ENCODE measurements around the gene AP5S1. TPM values are rescaled to one million over a fixed set of nuclear protein-coding genes. Genes with fewer than 3 reads are reported as not detected.
"Not testable (repeated sequence)": the region's sequence is repeated elsewhere in the genome, so short reads cannot be mapped to it uniquely, and the experiment has no call there.

AP5S1 gene
- total RNA-seq, 4 donors from 2014 or later: under 0.01 to 18.6 (median 9.5) TPM

DNA sequence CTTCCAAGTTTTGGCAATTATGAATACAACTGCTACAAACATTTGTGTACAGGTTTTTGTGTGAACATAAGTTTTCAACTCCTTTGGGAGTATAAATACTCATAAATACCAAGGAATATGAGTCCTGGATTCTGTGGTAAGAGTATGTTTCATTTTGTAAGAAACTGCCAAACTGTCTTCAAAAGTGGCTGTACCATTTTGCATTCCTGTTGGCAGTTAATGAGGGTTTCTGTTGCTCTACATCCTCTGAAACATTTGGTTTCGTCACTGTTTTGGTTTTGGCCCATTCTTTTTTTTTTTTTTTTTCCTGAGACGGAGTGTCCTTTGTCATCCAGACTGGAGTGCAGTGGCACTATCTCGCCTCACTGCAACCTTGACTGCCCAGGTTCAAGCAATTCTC lies 8.5 kb downstream of the AP5S1 start:
- H3K36me3 ChIP-seq: no peaks in the 10 kb centered on the region
- TF ChIP-seq POLR2A (IDR thresholded peaks at IDR 0.05): no peak
- TF ChIP-seq, protein P1, sequence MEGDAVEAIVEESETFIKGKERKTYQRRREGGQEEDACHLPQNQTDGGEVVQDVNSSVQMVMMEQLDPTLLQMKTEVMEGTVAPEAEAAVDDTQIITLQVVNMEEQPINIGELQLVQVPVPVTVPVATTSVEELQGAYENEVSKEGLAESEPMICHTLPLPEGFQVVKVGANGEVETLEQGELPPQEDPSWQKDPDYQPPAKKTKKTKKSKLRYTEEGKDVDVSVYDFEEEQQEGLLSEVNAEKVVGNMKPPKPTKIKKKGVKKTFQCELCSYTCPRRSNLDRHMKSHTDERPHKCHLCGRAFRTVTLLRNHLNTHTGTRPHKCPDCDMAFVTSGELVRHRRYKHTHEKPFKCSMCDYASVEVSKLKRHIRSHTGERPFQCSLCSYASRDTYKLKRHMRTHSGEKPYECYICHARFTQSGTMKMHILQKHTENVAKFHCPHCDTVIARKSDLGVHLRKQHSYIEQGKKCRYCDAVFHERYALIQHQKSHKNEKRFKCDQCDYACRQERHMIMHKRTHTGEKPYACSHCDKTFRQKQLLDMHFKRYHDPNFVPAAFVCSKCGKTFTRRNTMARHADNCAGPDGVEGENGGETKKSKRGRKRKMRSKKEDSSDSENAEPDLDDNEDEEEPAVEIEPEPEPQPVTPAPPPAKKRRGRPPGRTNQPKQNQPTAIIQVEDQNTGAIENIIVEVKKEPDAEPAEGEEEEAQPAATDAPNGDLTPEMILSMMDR (IDR thresholded peaks at IDR 0.05): no peak
- no peaks in the 10 kb centered on the region for H3K9me3 ChIP-seq
- no peaks in the 10 kb centered on the region for H3K27me3 ChIP-seq
- no peak overlapping the region for H3K4me3 ChIP-seq
- no peak for DNase-seq
- H3K27ac ChIP-seq: no peak overlapping the region
- no peaks in the 10 kb centered on the region for H3K4me1 ChIP-seq
- intact Hi-C loops (cut with DNase I; ENCODE audit: low total_unique reads): no loop called here

DNA sequence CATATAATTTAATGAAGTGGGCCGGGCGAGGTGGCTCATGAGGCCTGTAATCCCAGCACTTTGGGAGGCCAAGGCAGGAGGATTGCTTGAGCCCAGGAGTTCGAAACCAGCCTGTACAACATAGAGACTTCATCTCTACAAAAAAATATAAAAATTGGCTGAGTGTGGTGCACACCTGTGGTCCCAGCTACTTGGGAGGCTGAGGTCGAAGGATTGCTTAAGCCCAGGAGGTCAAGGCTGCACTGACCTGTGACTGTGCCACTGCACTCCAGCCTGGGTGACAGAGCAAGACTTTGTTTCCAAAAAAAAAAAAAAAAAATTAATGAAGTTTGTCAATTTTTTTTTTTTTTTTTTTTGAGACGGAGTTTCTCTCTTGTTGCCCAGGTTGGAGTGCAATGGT lies 9.5 kb downstream of the AP5S1 start:
- DNase-seq; H3K27ac ChIP-seq; H3K9me3 ChIP-seq; H3K36me3 ChIP-seq; intact Hi-C loops (cut with DNase I; ENCODE audit: low total_unique reads); H3K4me1 ChIP-seq; H3K4me3 ChIP-seq; H3K27me3 ChIP-seq: not testable (repeated sequence)

DNA sequence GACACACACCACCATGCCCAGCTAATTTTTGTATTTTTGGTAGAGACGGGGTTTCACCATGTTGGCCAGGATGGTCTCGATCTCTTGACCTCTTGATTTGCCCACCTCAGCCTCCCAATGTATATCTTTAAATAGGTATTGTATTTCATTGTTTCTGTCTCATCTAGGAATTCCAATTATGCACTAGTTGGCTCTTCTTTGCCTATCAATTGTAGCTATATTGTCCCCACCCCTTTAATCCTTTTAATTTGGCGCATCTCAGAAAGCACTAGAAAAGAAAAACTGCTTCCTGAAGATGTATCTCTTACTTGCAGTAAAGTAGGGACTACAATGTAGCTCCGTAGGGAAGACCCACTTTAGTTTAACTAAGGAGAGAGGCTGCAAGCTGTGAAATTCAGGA lies 15.8 kb downstream of the AP5S1 start:
- Histone ChIP-seq H3K36me3 (no peaks in the 10 kb centered on the region), H3K9me3 (no peaks in the 10 kb centered on the region), H3K27ac (no peak overlapping the region), H3K4me3 (no peak overlapping the region), H3K27me3 (no peaks in the 10 kb centered on the region), H3K4me1 (no peaks in the 10 kb centered on the region)
- TF ChIP-seq, protein P1 (IDR thresholded peaks at IDR 0.05): no peak
- no peak for TF ChIP-seq POLR2A (IDR thresholded peaks at IDR 0.05)
- intact Hi-C loops (cut with DNase I; ENCODE audit: low total_unique reads): no loop called here
- DNase-seq: no peak

DNA sequence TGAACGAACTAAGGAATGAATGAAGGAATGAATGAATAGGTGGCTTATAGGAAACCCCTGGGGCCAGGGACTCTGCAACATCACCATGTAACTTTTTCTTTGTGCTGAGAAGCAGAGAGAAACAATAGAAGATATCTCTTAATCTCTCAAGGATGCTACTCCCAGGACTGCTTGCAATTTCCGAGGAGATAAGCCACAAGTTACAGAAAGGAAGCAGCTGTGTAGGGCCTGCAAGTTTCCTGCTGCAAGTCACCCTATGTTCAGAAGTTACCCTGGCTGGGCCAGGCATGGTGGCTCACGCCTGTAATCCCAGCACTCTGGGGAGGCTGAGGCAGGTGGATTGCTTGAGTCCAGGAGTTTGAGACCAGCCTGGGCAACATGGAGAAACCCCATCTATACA lies 19.0 kb downstream of the AP5S1 start:
- TF ChIP-seq, protein P1 (IDR thresholded peaks at IDR 0.05): no peak
- no peak for TF ChIP-seq POLR2A (IDR thresholded peaks at IDR 0.05)
- H3K9me3 ChIP-seq: no peaks in the 10 kb centered on the region
- no peak for DNase-seq
- intact Hi-C loops (cut with DNase I; ENCODE audit: low total_unique reads): no loop called here
- no peaks in the 10 kb centered on the region for H3K27me3 ChIP-seq
- no peaks in the 10 kb centered on the region for H3K36me3 ChIP-seq
- no peaks in the 10 kb centered on the region for H3K4me1 ChIP-seq
- no peak overlapping the region for H3K27ac ChIP-seq
- no peak overlapping the region for H3K4me3 ChIP-seq

DNA sequence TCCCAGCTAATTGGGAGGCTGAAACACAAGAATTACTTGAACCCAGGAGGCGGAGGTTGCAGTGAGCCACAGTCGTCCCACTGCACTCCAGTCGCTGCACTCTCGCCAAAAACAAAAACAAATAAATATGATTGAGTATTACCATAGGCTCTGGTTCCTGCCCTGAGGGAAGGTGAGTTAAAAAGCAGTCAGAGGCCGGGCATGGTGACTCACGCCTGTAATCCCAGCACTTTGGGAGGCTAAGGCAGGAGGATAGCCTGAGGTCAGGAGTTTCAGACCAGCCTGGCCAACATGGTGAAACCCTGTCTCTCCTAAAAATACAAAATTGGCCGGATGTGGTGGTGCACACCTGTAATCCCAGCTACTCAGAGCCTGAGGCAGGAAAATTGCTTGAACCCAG lies 19.9 kb downstream of the AP5S1 start:
- H3K4me1 ChIP-seq; H3K9me3 ChIP-seq; H3K27ac ChIP-seq; H3K27me3 ChIP-seq; intact Hi-C loops (cut with DNase I; ENCODE audit: low total_unique reads); H3K4me3 ChIP-seq; DNase-seq; H3K36me3 ChIP-seq: not testable (repeated sequence)

DNA sequence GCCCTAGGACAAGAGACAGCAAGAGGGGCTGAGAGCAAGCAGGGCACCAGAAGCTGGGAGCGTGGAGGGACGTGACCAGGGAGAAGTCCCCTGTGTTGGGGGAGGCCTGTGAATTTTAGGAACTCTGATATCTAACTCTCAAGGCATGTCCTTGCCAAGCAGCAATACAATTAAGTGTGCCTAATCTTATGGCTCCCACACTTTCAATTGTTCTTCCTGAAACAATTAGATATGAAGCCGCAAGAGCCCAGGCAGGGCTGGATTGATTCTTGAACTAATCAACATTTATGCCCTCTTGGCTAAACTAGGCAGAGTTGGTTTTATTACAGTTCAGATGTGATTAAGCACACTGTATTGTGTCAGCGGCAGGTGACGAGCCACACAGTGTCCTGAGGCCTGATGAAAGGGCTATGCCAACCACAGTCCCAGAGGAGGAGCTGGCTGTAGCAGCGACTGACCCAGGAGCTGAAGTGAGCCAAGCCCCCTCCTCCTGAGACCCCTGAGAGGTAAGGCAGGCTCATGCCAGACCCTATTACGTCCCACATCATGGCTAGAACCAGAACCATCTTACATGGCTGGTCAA lies 22.1 kb downstream of the AP5S1 start:
- Histone ChIP-seq H3K27me3 (no peaks in the 10 kb centered on the region), H3K27ac (no peak overlapping the region), H3K36me3 (no peaks in the 10 kb centered on the region), H3K9me3 (no peaks in the 10 kb centered on the region), H3K4me1 (no peaks in the 10 kb centered on the region), H3K4me3 (no peak overlapping the region)
- no peak for TF ChIP-seq POLR2A (IDR thresholded peaks at IDR 0.05)
- TF ChIP-seq, protein P1 (IDR thresholded peaks at IDR 0.05): no peak
- DNase-seq: no peak
- intact Hi-C loops (cut with DNase I; ENCODE audit: low total_unique reads): no loop called here

All from uterus (tissue), 4 donors.